K562 treated with DMSO at 1 percent for 48 hours (cell line): ENCODE results near the gene IRAG1. TPM values are rescaled to one million over a fixed set of nuclear protein-coding genes. Genes with fewer than 3 reads are reported as not detected.

ENCODE experiments used
- total RNA-seq: library from RNA; unstranded; fragments of 300-600 nt; gene quantifications from 2 replicates; pipeline ENCODE4 v1.2.3, GENCODE V29; 2022; ENCODE audit warnings: low replicate concordance; ENCODE audit errors: extremely low read depth

Gene IRAG1, protein sequence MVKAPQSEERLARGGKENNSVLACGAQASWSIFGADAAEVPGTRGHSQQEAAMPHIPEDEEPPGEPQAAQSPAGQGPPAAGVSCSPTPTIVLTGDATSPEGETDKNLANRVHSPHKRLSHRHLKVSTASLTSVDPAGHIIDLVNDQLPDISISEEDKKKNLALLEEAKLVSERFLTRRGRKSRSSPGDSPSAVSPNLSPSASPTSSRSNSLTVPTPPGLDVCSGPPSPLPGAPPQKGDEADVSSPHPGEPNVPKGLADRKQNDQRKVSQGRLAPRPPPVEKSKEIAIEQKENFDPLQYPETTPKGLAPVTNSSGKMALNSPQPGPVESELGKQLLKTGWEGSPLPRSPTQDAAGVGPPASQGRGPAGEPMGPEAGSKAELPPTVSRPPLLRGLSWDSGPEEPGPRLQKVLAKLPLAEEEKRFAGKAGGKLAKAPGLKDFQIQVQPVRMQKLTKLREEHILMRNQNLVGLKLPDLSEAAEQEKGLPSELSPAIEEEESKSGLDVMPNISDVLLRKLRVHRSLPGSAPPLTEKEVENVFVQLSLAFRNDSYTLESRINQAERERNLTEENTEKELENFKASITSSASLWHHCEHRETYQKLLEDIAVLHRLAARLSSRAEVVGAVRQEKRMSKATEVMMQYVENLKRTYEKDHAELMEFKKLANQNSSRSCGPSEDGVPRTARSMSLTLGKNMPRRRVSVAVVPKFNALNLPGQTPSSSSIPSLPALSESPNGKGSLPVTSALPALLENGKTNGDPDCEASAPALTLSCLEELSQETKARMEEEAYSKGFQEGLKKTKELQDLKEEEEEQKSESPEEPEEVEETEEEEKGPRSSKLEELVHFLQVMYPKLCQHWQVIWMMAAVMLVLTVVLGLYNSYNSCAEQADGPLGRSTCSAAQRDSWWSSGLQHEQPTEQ
- total RNA-seq: not detected in 2 replicates

DNA sequence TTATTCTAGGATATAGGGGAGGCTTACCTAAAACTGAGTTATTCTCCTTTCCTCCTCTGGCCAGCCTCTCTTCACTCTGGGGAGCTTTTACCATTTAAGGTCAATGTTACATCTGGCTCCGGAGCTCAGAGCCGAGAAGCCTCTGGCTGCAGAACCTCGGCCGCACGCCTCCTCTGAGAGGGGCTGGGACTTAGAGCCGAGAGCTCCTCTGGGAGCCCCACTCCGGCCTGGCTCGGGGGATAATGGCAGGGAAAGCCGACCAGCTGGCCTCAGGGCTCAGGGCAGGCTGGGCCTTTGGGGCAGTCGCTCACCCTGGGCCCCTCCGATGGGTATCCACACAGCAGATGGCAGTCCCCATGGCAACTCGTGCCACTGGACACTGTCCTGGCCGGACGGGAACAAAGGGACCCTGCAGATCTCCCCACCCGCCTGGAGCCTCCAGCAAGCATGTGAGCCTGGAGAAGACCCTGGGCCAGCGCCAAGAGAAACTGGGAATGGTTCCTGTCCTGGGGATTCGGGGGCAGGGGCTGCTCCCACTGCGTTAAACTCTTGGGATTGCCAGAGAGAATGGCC is at the start of gene IRAG1:
Gene IRAG1 (minus strand): TSS at position 247 of the 573 bp plus-strand sequence. CDS start 153 bp downstream, at position 94.

Other genes with a start within 250 kb of the IRAG1 start
- not detected in 2 replicates for gene AMPD3, start 238.5 kb downstream of the IRAG1 start, total RNA-seq
- not detected in 2 replicates for gene RNF141, start 152.6 kb downstream of the IRAG1 start, total RNA-seq
- gene LYVE1, start 125.1 kb downstream of the IRAG1 start, total RNA-seq: not detected in 2 replicates
- gene CTR9, start 57.5 kb upstream of the IRAG1 start, total RNA-seq: not detected in 2 replicates
- 814 and 3,695 TPM in 2 replicates for gene EIF4G2, start 115.2 kb upstream of the IRAG1 start, total RNA-seq
- gene ZBED5, start 164.3 kb upstream of the IRAG1 start, total RNA-seq: 153 TPM in 1 of 2 replicates, not detected in the other